Heart right ventricle (tissue), 16 donors: ENCODE measurements around the gene BARX1. TPM values are rescaled to one million over a fixed set of nuclear protein-coding genes. Genes with fewer than 3 reads are reported as not detected.
A peak's percentile ranks its signal among the peaks of the same experiment; 100 is the strongest.
"Not testable (repeated sequence)": the region's sequence is repeated elsewhere in the genome, so short reads cannot be mapped to it uniquely, and the experiment has no call there.

Experiments used
- ATAC-seq, 8 donors: fragments of 200-7000 bp; cut with Tn5 transposase; one replicate each; pipeline ENCODE4 v1.9.1; 2020; ENCODE audit warnings: mild to moderate bottlenecking in 8 of 8, moderate library complexity in 8 of 8, moderate number of reproducible peaks in 1 of 8
- DNase-seq, 2 donors: peaks; one replicate each; pipeline ENCODE4 v3.0.0-alpha.2; 2020
- H3K27ac ChIP-seq, 10 donors: fragments of 200-600 bp; sonication (generic) in 2 of 10; one replicate each; pipeline versions ENCODE4 v1.5.0 to v1.8.0; 2020 to 2022; ENCODE audit warnings: mild to moderate bottlenecking in 3 of 10
- H3K27me3 ChIP-seq, 7 donors: fragments of 200-600 bp; one replicate each; pipeline ENCODE4 v1.8.0; 2021 to 2022; ENCODE audit warnings: mild to moderate bottlenecking in 2 of 7
- H3K36me3 ChIP-seq, 9 donors: fragments of 200-600 bp; sonication (generic) in 1 of 9; one replicate each; pipeline versions ENCODE4 v1.5.0 to v1.8.0; 2020 to 2022; ENCODE audit warnings: mild to moderate bottlenecking in 2 of 9
- H3K4me1 ChIP-seq, 9 donors: fragments of 200-600 bp; sonication (generic) in 1 of 9; one replicate each; pipeline versions ENCODE4 v1.5.0 to v1.8.0; 2020 to 2022; ENCODE audit warnings: mild to moderate bottlenecking in 4 of 9
- H3K4me3 ChIP-seq, 10 donors: fragments of 200-600 bp; sonication (generic) in 2 of 10; one replicate each; pipeline versions ENCODE4 v1.5.0 to v1.8.0; 2020 to 2022; ENCODE audit warnings: mild to moderate bottlenecking in 7 of 10, moderate library complexity in 2 of 10
- H3K9me3 ChIP-seq, 11 donors: fragments of 200-600 bp in 10 of 11; sonication (generic) in 2 of 11; one replicate each; pipeline versions ENCODE4 v1.5.0 to v1.8.0; 2013 to 2022; ENCODE audit warnings: mild to moderate bottlenecking in 2 of 11, control low read depth in 1 of 11, moderate library complexity in 1 of 11
- CTCF ChIP-seq, 9 donors: fragments of 200-600 bp; sonication (generic) in 2 of 9; IDR thresholded peaks; one replicate each; pipeline versions ENCODE4 v1.5.0 to v1.8.0; 2021 to 2022; ENCODE audit warnings: antibody characterized with exemption in 9 of 9, mild to moderate bottlenecking in 5 of 9, moderate library complexity in 1 of 9
- WGBS, 2 donors: extraction: QIAGEN DNeasy Blood & Tissue Kit; methylation state at CpG; one replicate each; pipeline ENCODE4 v1.1.7; 2013; ENCODE audit warnings: inconsistent platforms in 1 of 2; 5-methylcytosine and 5-hydroxymethylcytosine counted together
- intact Hi-C, 10 donors: fragments of 100-400 bp; cut with DNase I; formaldehyde crosslinking; loops; one replicate each; pipeline versions ENCODE4 v1.11.1 to v1.14.2; 2022
- polyA plus RNA-seq, 2 donors: library from polyadenylated mRNA; stranded (reverse); fragments of 200-250 nt; gene quantifications; one replicate each; pipeline ENCODE4 v1.2.3, GENCODE V29; 2013
- total RNA-seq, 10 donors: library from RNA; stranded (reverse); fragmentation: NEBNext Ultra II Directional in 3 of 10; extraction: Animal tissue kit (Norgen Biotek cat#: 25700) in 3 of 10; gene quantifications; one replicate each; pipeline versions ENCODE4 v1.2.1 to v1.2.4, GENCODE V29; 2021 to 2023
- donor health status: Arrhythmogenic right ventricular cardiomyopathy.
- donor health status: ischemic (EF 13 %, LVEDD 7.1; RV severe dilation, severe dysfunction).
- donor health status: healthy with polysubstance abuse.
- donor health status: DM: no; HTN: yes; CAD: no.
- donor health status: DM: no; HTN: no; CAD: no.
- donor health status: ischemic (EF 25% LVEDD 6.9; RV normal size, moderate dysfunction).
- donor health status: ischemic (EF 25% LVEDD 5.7; RV mildly dilated, moderate dysfunction).
- donor health status: healthy.
- donor health status: DM: yes; HTN: yes; CAD: no.
- donor health status: Ischemic cardiomyopathy.
- donor health status: ischemic (EF 35%, LVEDD 5.7; RV mildly dilated, moderate dysfunction).
- donor health status: nonischemic (EF 11% LVEDD 7.7; RV severe dilation, severe dysfunction).
- donor health status: DM: yes; HTN: yes; CAD: no.
- donor health status: PGD.
- donor health status: ischemic (EF 29% LVEDD 5.4; RV normal size, mild dysfunction).
- donor health status: nonischemic (EF 23%, LVEDD 6.1; RV moderate dilation, normal function).

Gene BARX1
- total and polyA plus RNA-seq, 12 donors = 0.06 to 0.19 TPM; not detected in 10

- H3K9me3 ChIP-seq = peaks cover 0 to 4% (median 0%) of the 10 kb centered on the region in 11 donors
- H3K27ac ChIP-seq = no peak overlapping the region
- H3K27me3 ChIP-seq = peaks cover 0 to 52% (median 39%) of the 10 kb centered on the region in 7 donors
- no peaks in the 10 kb centered on the region for H3K36me3 ChIP-seq
- intact Hi-C loops = loop anchor here in 4 of 10 donors (10.0 kb wide), 2 partner anchors 142 to 802 kb away; no protein-coding TSS in a partner anchor
- H3K4me1 ChIP-seq = peaks cover 0 to 9% (median 6%) of the 10 kb centered on the region in 9 donors
- no peak overlapping the region for H3K4me3 ChIP-seq
- DNase-seq (no peak), ATAC-seq (peak in 3 of 8 donors; percentile 14 to 32 (median 21))
- 83 to 92% methylated on average over 13 of the region's 13 CpGs for WGBS, 2 donors
- no peak for TF ChIP-seq CTCF (IDR thresholded peaks at IDR 0.05)
Observed at GRCh38 chr9:93967020-93967803, 12.1 kb upstream of the BARX1 start.

GRCh38 chr9:93965830-93966577, 10.8 kb upstream of the BARX1 start:
- TF ChIP-seq CTCF (IDR thresholded peaks at IDR 0.05) = no peak
- DNase-seq (no peak), ATAC-seq (no peak)
- H3K36me3 ChIP-seq = no peaks in the 10 kb centered on the region
- H3K9me3 ChIP-seq = no peaks in the 10 kb centered on the region
- H3K4me3 ChIP-seq = no peak overlapping the region
- intact Hi-C loops = loop anchor here in 4 of 10 donors (10.0 kb wide), 2 partner anchors 141 to 801 kb away; no protein-coding TSS in a partner anchor
- peaks cover 0 to 9% (median 6%) of the 10 kb centered on the region in 9 donors for H3K4me1 ChIP-seq
- H3K27me3 ChIP-seq = peaks cover 3 to 63% (median 52%) of the 10 kb centered on the region in 7 donors
- 77% methylated on average over 11 of the region's 11 CpGs for WGBS, 2 donors
- no peak overlapping the region for H3K27ac ChIP-seq

GRCh38 chr9:93964685-93965084, 9.5 kb upstream of the BARX1 start:
- Histone ChIP-seq H3K36me3 (no peaks in the 10 kb centered on the region), H3K9me3 (no peaks in the 10 kb centered on the region), H3K4me3 (no peak overlapping the region), H3K27me3 (peaks cover 15 to 72% (median 63%) of the 10 kb centered on the region in 7 donors), H3K4me1 (peaks cover 5 to 19% (median 16%) of the 10 kb centered on the region in 9 donors), H3K27ac (no peak overlapping the region)
- ATAC-seq = no peak
- WGBS, 2 donors = 91 to 94% methylated on average over 4 of the region's 4 CpGs
- TF ChIP-seq CTCF (IDR thresholded peaks at IDR 0.05) = no peak
- intact Hi-C loops = loop anchor here in 8 of 10 donors (5.0 to 10.0 kb wide), 5 partner anchors 137 to 962 kb away; no protein-coding TSS in a partner anchor
- DNase-seq = no peak

GRCh38 chr9:93963969-93964368, 8.8 kb upstream of the BARX1 start:
- H3K4me3 ChIP-seq = no peak overlapping the region
- H3K27ac ChIP-seq = no peak overlapping the region
- no peaks in the 10 kb centered on the region for H3K9me3 ChIP-seq
- intact Hi-C loops = loop anchor here (1.0 to 10.0 kb wide), 8 partner anchors 137 to 962 kb away; no protein-coding TSS in a partner anchor
- peaks cover 22 to 73% (median 65%) of the 10 kb centered on the region in 7 donors for H3K27me3 ChIP-seq
- WGBS, 2 donors = 49 to 52% methylated on average over 8 of the region's 8 CpGs
- H3K36me3 ChIP-seq = no peaks in the 10 kb centered on the region
- TF ChIP-seq CTCF (IDR thresholded peaks at IDR 0.05) = no peak
- ATAC-seq (no peak), DNase-seq (no peak)
- peaks cover 10 to 26% (median 23%) of the 10 kb centered on the region in 9 donors for H3K4me1 ChIP-seq

GRCh38 chr9:93963489-93963888, 8.3 kb upstream of the BARX1 start:
- intact Hi-C loops = loop anchor here (1.0 to 10.0 kb wide), 8 partner anchors 136 to 961 kb away; no protein-coding TSS in a partner anchor
- H3K27me3 ChIP-seq = peaks cover 26 to 73% (median 65%) of the 10 kb centered on the region in 7 donors

More at GRCh38 chr9:93963489-93963888, 8.3 kb upstream of the BARX1 start:
- not testable (repeated sequence) for H3K27ac ChIP-seq, DNase-seq, ATAC-seq, H3K36me3 ChIP-seq, H3K4me3 ChIP-seq, H3K9me3 ChIP-seq
- 48 to 51% methylated on average over 3 of the region's 3 CpGs for WGBS, 2 donors
- peaks cover 14 to 31% (median 28%) of the 10 kb centered on the region in 9 donors for H3K4me1 ChIP-seq
